ENCODE measurements around the gene HMCN2.

- TF ChIP-seq CTCF (IDR thresholded peaks at IDR 0.05; ENCODE audit: low read depth, low read length) (no peak), EZH2phosphoT487 (IDR thresholded peaks at IDR 0.05; ENCODE audit: low read depth) (no peak)
Observed at GRCh38 chr9:130311003-130311402, 45.4 kb downstream of the HMCN2 start.

Measured in OCI-LY3 (cell line).